ENCODE measurements around the gene MRGPRD. TPM values are rescaled to one million over a fixed set of nuclear protein-coding genes. Genes with fewer than 3 reads are reported as not detected.
A peak's percentile ranks its signal among the peaks of the same experiment; 100 is the strongest.

Gene MRGPRD
- total RNA-seq, 4 donors from 2014 or later, result 2.9 to 5.4 TPM; not detected in 2

GRCh38 chr11:68955607-68955958 is 25.2 kb downstream of the MRGPRD start:
- H3K27me3 ChIP-seq, result no peaks in the 10 kb centered on the region
- TF ChIP-seq POLR2A (IDR thresholded peaks at IDR 0.05) (no peak), EP300 (IDR thresholded peaks at IDR 0.05) (no peak), POLR2AphosphoS5 (IDR thresholded peaks at IDR 0.05) (no peak)
- TF ChIP-seq, protein P1, sequence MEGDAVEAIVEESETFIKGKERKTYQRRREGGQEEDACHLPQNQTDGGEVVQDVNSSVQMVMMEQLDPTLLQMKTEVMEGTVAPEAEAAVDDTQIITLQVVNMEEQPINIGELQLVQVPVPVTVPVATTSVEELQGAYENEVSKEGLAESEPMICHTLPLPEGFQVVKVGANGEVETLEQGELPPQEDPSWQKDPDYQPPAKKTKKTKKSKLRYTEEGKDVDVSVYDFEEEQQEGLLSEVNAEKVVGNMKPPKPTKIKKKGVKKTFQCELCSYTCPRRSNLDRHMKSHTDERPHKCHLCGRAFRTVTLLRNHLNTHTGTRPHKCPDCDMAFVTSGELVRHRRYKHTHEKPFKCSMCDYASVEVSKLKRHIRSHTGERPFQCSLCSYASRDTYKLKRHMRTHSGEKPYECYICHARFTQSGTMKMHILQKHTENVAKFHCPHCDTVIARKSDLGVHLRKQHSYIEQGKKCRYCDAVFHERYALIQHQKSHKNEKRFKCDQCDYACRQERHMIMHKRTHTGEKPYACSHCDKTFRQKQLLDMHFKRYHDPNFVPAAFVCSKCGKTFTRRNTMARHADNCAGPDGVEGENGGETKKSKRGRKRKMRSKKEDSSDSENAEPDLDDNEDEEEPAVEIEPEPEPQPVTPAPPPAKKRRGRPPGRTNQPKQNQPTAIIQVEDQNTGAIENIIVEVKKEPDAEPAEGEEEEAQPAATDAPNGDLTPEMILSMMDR (IDR thresholded peaks at IDR 0.05), result no peak
- no peaks in the 10 kb centered on the region for H3K9me3 ChIP-seq
- peaks cover 0 to 25% (median 16%) of the 10 kb centered on the region in 3 donors for H3K4me1 ChIP-seq
- H3K36me3 ChIP-seq, result no peaks in the 10 kb centered on the region
- no CpG with 5 or more reads among the region's 5 CpGs for WGBS, 2 donors (ENCODE audit: low coverage in 1 of 2)
- no peak overlapping the region for H3K4me3 ChIP-seq
- no peak for ATAC-seq
- peak overlapping the region in 3 of 4 donors; percentile 68 to 73 (median 72) for H3K27ac ChIP-seq

DNA sequence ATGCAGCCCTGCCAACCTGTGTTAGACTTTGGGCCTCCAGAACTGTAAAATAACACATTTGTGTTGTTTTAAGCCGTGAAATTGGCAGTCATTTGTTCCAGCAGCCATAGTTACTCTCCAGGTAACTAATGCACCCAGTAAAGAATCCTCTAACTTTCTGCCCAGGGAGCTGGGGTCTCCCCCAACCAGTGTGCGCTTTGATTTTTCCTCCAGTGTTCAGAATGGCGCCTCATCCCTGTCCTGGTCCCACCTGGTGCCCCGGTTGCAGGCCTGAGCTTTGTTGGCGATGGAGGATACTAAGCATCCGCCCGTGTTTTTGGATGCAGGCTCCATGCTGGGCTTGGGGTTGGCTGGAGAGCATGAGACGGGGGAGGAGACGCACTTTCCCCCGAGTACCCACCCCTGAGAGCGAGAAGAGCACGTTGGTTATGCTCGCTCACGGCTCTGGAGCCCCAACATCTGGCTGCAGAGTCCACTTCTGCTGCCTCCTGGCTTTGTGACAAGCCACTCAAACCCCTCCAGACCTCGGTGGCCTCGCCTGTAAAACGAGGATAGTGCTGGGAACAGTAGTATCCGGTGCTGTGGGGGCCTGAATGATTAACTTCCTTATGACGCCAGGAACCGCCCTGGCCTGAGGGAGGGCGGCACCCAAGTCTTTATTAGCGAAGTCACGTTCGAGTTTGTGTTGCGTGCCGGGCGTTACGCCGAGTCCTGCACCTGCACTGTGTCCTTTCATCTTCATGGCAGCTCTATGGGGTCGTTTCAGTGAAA is 25.8 kb downstream of the MRGPRD start:
- Histone ChIP-seq H3K4me3 (no peak overlapping the region), H3K9me3 (no peaks in the 10 kb centered on the region), H3K4me1 (peaks cover 0 to 30% (median 16%) of the 10 kb centered on the region in 3 donors), H3K36me3 (no peaks in the 10 kb centered on the region), H3K27me3 (no peaks in the 10 kb centered on the region), H3K27ac (peak overlapping the region; percentile 19 to 73 (median 70))
- peak; percentile 80 for ATAC-seq
- no peak for TF ChIP-seq POLR2A (IDR thresholded peaks at IDR 0.05)
- peak; percentile 42 for TF ChIP-seq POLR2AphosphoS5 (IDR thresholded peaks at IDR 0.05)
- TF ChIP-seq EP300 (IDR thresholded peaks at IDR 0.05), result no peak
- TF ChIP-seq, protein P1 (IDR thresholded peaks at IDR 0.05), result no peak
- 40% methylated on average over 1 to 16 of the region's 30 CpGs for WGBS, 2 donors (ENCODE audit: low coverage in 1 of 2)

DNA sequence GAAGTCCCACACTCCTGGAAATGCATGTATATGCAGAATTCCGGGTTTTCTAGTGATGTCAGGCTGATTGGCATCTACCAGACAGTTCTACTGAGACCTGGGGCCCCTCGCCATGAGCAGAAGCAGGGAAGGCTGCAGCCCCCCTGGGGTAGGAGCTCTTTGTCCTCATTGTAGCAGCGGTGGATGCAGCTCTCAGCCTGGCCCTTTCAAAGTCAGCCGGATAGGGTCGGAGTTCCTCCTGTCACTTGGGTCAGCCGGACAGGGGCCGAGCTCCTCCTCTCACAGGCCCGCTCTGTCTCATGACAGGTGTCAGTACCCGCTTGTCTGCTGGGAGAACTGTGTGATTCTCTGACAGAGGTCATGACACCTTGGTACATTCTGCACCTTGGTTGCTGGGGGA is 30.0 kb downstream of the MRGPRD start:
- H3K27me3 ChIP-seq, result no peaks in the 10 kb centered on the region
- no peaks in the 10 kb centered on the region for H3K9me3 ChIP-seq
- 84 to 100% methylated on average over 1 to 3 of the region's 9 CpGs for WGBS, 2 donors (ENCODE audit: low coverage in 1 of 2)
- H3K4me3 ChIP-seq, result no peak overlapping the region
- H3K27ac ChIP-seq, result peak overlapping the region in 2 of 4 donors; percentile 65 to 91
- TF ChIP-seq EP300 (IDR thresholded peaks at IDR 0.05) (no peak), POLR2A (IDR thresholded peaks at IDR 0.05) (no peak), POLR2AphosphoS5 (IDR thresholded peaks at IDR 0.05) (no peak)
- TF ChIP-seq, protein P1 (IDR thresholded peaks at IDR 0.05), result no peak
- no peak for ATAC-seq
- peaks cover 0 to 50% (median 11%) of the 10 kb centered on the region in 3 donors for H3K4me1 ChIP-seq
- H3K36me3 ChIP-seq, result no peaks in the 10 kb centered on the region

- no peak for TF ChIP-seq POLR2AphosphoS5 (IDR thresholded peaks at IDR 0.05)
- no peak for TF ChIP-seq POLR2A (IDR thresholded peaks at IDR 0.05)
- no peak for TF ChIP-seq EP300 (IDR thresholded peaks at IDR 0.05)
- TF ChIP-seq, protein P1 (IDR thresholded peaks at IDR 0.05), result peak in 3 of 4 experiments; percentile 51 to 60 (median 53)
- Histone ChIP-seq H3K4me3 (no peak overlapping the region), H3K27me3 (no peaks in the 10 kb centered on the region), H3K9me3 (no peaks in the 10 kb centered on the region), H3K36me3 (no peaks in the 10 kb centered on the region), H3K27ac (peak overlapping the region in 3 of 4 donors; percentile 38 to 91 (median 65)), H3K4me1 (peaks cover 0 to 48% (median 8%) of the 10 kb centered on the region in 3 donors)
- WGBS, 2 donors (ENCODE audit: low coverage in 1 of 2), result 36 to 88% methylated on average over 1 to 2 of the region's 5 CpGs
- no peak for ATAC-seq
These were observed 30.5 kb downstream of the MRGPRD start for GRCh38 chr11:68950270-68950669.

- TF ChIP-seq POLR2A (IDR thresholded peaks at IDR 0.05), result no peak
- TF ChIP-seq, protein P1 (IDR thresholded peaks at IDR 0.05), result no peak
- TF ChIP-seq EP300 (IDR thresholded peaks at IDR 0.05), result no peak
- TF ChIP-seq POLR2AphosphoS5 (IDR thresholded peaks at IDR 0.05), result no peak
These were observed 31.9 kb downstream of the MRGPRD start for GRCh38 chr11:68948935-68949334.

More at GRCh38 chr11:68948935-68949334, 31.9 kb downstream of the MRGPRD start:
- Histone ChIP-seq H3K27ac (peak overlapping the region in 1 of 4 donors; percentile 91), H3K36me3 (no peaks in the 10 kb centered on the region), H3K9me3 (no peaks in the 10 kb centered on the region), H3K4me1 (peaks cover 0 to 54% (median 4%) of the 10 kb centered on the region in 3 donors), H3K27me3 (no peaks in the 10 kb centered on the region), H3K4me3 (no peak overlapping the region)
- WGBS, 2 donors (ENCODE audit: low coverage in 1 of 2), result 94 to 100% methylated on average over 1 to 16 of the region's 17 CpGs
- ATAC-seq, result no peak
